HepG2 (cell line): ENCODE measurements around the gene LRRC45. TPM values are rescaled to one million over a fixed set of nuclear protein-coding genes. Genes with fewer than 3 reads are reported as not detected.

ENCODE experiments used
- ATF7 ChIP-seq, 2 experiments: fragments of 450-650 bp in 1 of 2; sonication (generic) in 1 of 2; formaldehyde crosslinking in 1 of 2; IDR thresholded peaks; 2 replicates each; pipeline versions ENCODE4 v1.4.0 to v1.6.1; 2016 to 2020; ENCODE audit warnings: antibody characterized with exemption in 1 of 2, mild to moderate bottlenecking in 1 of 2, missing genetic modification reagents in 1 of 2
- CREB1 ChIP-seq, 2 experiments: fragments of 450-650 bp in 1 of 2; IDR thresholded peaks; 2 replicates each; pipeline ENCODE4 v1.6.1; 2016 to 2017; ENCODE audit warnings: control low read depth in 1 of 2, mild to moderate bottlenecking in 1 of 2, missing compliant biosample characterization in 1 of 2, missing genetic modification characterization in 1 of 2
- FOXK2 ChIP-seq: fragments of 450-650 bp; IDR thresholded peaks from 2 replicates; pipeline ENCODE4 v1.6.1; 2016
- IKZF4 ChIP-seq: sonication (generic); formaldehyde crosslinking; IDR thresholded peaks from 2 replicates; pipeline ENCODE4 v1.5.1; 2020; ENCODE audit warnings: borderline replicate concordance, mild to moderate bottlenecking, low read depth, missing genetic modification reagents; ENCODE audit errors: not compliant biosample characterization
- IRX3 ChIP-seq: sonication (generic); formaldehyde crosslinking; IDR thresholded peaks from 2 replicates; pipeline ENCODE4 v1.8.1; 2023; ENCODE audit warnings: mild to moderate bottlenecking, low read depth, missing genetic modification reagents, borderline replicate concordance
- MTF2 ChIP-seq: sonication (generic); formaldehyde crosslinking; IDR thresholded peaks from 2 replicates; pipeline ENCODE4 v1.5.0; 2020; ENCODE audit warnings: missing genetic modification reagents, borderline replicate concordance
- MZF1 ChIP-seq: sonication (generic); formaldehyde crosslinking; IDR thresholded peaks from 2 replicates; pipeline ENCODE4 v1.8.1; 2023; ENCODE audit warnings: mild to moderate bottlenecking, missing genetic modification reagents, borderline replicate concordance
- POLR2AphosphoS2 ChIP-seq: IDR thresholded peaks from 2 replicates; pipeline ENCODE4 v1.6.1; 2011; ENCODE audit warnings: low read depth, low read length, improper control_type of control experiment
- SP5 ChIP-seq: IDR thresholded peaks from 2 replicates; pipeline ENCODE4 v1.6.1; 2016; ENCODE audit warnings: low read depth, borderline replicate concordance
- ZNF331 ChIP-seq: sonication (generic); formaldehyde crosslinking; IDR thresholded peaks from 2 replicates; pipeline ENCODE4 v1.4.0; 2020; ENCODE audit warnings: missing genetic modification reagents
- ZNF335 ChIP-seq: sonication (generic); formaldehyde crosslinking; IDR thresholded peaks from 2 replicates; pipeline ENCODE4 v1.4.0; 2020; ENCODE audit warnings: missing genetic modification reagents
- ZNF354B ChIP-seq: sonication (generic); formaldehyde crosslinking; IDR thresholded peaks from 2 replicates; pipeline ENCODE4 v1.8.0; 2022; ENCODE audit warnings: mild to moderate bottlenecking, missing genetic modification reagents
- ZNF446 ChIP-seq: sonication (generic); formaldehyde crosslinking; IDR thresholded peaks from 2 replicates; pipeline ENCODE4 v1.5.0; 2020; ENCODE audit warnings: mild to moderate bottlenecking, missing genetic modification reagents
- ZNF576 ChIP-seq: sonication (generic); formaldehyde crosslinking; IDR thresholded peaks from 2 replicates; pipeline ENCODE4 v1.4.0; 2020; ENCODE audit warnings: mild to moderate bottlenecking, missing genetic modification reagents
- ZNF598 ChIP-seq: sonication (generic); formaldehyde crosslinking; IDR thresholded peaks from 2 replicates; pipeline ENCODE4 v1.5.1; 2020; ENCODE audit warnings: mild to moderate bottlenecking, missing genetic modification reagents, borderline replicate concordance
- ZNF609 ChIP-seq: sonication (generic); formaldehyde crosslinking; IDR thresholded peaks from 2 replicates; pipeline ENCODE4 v1.4.0; 2020; ENCODE audit warnings: mild to moderate bottlenecking, missing genetic modification reagents, borderline replicate concordance
- polyA plus RNA-seq, 8 experiments: library from polyadenylated mRNA; depleted of rRNA in 3 of 8; stranded (reverse) in 7 of 8; unstranded in 1 of 8; fragments of >200 nt; fragmentation: Illumina TruSeq in 4 of 8; extraction: Trizol in 4 of 8; gene quantifications; 2 replicates each; pipeline versions ENCODE4 v1.2.1 to v1.2.3, GENCODE V29; 2011 to 2016; ENCODE audit warnings: low read depth in 4 of 8, missing spikeins in 1 of 8, mixed read lengths in 1 of 8; ENCODE audit not compliant: insufficient read depth in 1 of 8
- total RNA-seq, 5 experiments: library from RNA; depleted of rRNA; stranded (reverse); fragments of >200 nt; fragmentation: Illumina TruSeq; extraction: Trizol; gene quantifications; 2 replicates each; pipeline ENCODE4 v1.2.3, GENCODE V29; 2016; ENCODE audit warnings: low read depth in 1 of 5
- TF ChIP-seq, protein P1 (sequence below): sonication (generic); formaldehyde crosslinking; IDR thresholded peaks from 2 replicates; pipeline ENCODE4 v1.4.0; 2020; ENCODE audit warnings: missing genetic modification reagents
- TF ChIP-seq, protein P2 (sequence below): sonication (generic); IDR thresholded peaks from 2 replicates; pipeline ENCODE4 v1.6.1; 2016; ENCODE audit warnings: low read depth, borderline replicate concordance

The LRRC45 gene
- total and polyA plus RNA-seq, 2 of the 13 experiments (the other 11 are each of a cell fraction or from before 2014, with no cell fraction given) = 11.6 to 48.1 TPM

GRCh38 chr17:81995463-81996231, 27.5 kb upstream of the LRRC45 start (continued):
- TF ChIP-seq SP5 (peak; percentile 36; the same call in 1 of the 2 replicates), IKZF4 (peak; percentile 29), ZNF446 (peak; percentile 88; the same call in 1 of the 2 replicates), MZF1 (CRISPR knock-in tag) (0 out of 2 replicates have a peak, but pooled peaks have one; percentile 62), FOXK2 (no peak), ZNF331 (CRISPR knock-in tag) (peak; percentile 43), ZNF598 (peak; percentile 94; the same call in 1 of the 2 replicates), ATF7 (IDR thresholded peaks at IDR 0.05) (no peak), ATF7 (CRISPR knock-in tag; IDR thresholded peaks at IDR 0.05) (no peak; the same call in 1 of the 2 replicates), ZNF576 (CRISPR knock-in tag) (peak; percentile 66; the same call in 1 of the 2 replicates), ZNF335 (CRISPR knock-in tag) (no peak), IRX3 (CRISPR knock-in tag) (no peak), POLR2AphosphoS2 (no peak), ZNF354B (CRISPR knock-in tag) (no peak), ZNF609 (CRISPR knock-in tag) (no peak; the same call in 1 of the 2 replicates), CREB1 (IDR thresholded peaks at IDR 0.05) (0 out of 2 replicates have a peak, but pooled peaks have one; percentile 6), CREB1 (CRISPR knock-in tag; IDR thresholded peaks at IDR 0.05) (no peak), MTF2 (no peak)
- TF ChIP-seq, protein P1, sequence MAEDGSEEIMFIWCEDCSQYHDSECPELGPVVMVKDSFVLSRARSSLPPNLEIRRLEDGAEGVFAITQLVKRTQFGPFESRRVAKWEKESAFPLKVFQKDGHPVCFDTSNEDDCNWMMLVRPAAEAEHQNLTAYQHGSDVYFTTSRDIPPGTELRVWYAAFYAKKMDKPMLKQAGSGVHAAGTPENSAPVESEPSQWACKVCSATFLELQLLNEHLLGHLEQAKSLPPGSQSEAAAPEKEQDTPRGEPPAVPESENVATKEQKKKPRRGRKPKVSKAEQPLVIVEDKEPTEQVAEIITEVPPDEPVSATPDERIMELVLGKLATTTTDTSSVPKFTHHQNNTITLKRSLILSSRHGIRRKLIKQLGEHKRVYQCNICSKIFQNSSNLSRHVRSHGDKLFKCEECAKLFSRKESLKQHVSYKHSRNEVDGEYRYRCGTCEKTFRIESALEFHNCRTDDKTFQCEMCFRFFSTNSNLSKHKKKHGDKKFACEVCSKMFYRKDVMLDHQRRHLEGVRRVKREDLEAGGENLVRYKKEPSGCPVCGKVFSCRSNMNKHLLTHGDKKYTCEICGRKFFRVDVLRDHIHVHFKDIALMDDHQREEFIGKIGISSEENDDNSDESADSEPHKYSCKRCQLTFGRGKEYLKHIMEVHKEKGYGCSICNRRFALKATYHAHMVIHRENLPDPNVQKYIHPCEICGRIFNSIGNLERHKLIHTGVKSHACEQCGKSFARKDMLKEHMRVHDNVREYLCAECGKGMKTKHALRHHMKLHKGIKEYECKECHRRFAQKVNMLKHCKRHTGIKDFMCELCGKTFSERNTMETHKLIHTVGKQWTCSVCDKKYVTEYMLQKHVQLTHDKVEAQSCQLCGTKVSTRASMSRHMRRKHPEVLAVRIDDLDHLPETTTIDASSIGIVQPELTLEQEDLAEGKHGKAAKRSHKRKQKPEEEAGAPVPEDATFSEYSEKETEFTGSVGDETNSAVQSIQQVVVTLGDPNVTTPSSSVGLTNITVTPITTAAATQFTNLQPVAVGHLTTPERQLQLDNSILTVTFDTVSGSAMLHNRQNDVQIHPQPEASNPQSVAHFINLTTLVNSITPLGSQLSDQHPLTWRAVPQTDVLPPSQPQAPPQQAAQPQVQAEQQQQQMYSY (CRISPR knock-in tag) = no peak; the same call in 1 of the 2 replicates
- TF ChIP-seq, protein P2, sequence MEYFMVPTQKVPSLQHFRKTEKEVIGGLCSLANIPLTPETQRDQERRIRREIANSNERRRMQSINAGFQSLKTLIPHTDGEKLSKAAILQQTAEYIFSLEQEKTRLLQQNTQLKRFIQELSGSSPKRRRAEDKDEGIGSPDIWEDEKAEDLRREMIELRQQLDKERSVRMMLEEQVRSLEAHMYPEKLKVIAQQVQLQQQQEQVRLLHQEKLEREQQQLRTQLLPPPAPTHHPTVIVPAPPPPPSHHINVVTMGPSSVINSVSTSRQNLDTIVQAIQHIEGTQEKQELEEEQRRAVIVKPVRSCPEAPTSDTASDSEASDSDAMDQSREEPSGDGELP = peak; percentile 40; the same call in 1 of the 2 replicates
